Inferior parietal cortex (tissue), 1 donor: Measurements from ENCODE around the gene TMEM259.

Source experiments
- DNase-seq: peaks from one replicate; pipeline ENCODE4 v3.0.0-alpha.2; 2016; ENCODE audit errors: extremely low spot score

The TMEM259 gene

DNA sequence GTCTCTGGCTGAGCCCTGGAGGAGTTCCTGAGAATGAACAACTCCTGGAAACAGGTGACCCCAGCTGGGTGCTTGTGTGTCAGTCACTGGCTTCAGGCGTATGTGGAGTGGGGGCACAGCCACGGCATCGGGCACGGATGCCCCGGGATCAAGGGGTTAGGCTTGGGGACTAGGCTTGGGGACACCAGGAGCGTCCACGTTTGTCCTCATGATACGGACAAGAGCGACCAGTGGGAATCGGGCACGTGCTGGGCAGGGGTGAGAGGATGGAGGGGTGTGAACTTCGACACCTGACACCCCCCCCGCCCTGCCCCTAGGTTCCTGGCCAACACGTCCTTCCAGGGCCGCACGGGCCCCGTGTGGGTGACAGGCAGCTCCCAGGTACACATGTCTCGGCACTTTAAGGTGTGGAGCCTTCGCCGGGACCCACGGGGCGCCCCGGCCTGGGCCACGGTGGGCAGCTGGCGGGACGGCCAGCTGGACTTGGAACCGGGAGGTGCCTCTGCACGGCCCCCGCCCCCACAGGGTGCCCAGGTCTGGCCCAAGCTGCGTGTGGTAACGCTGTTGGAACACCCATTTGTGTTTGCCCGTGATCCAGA, 16.6 kb downstream of the TMEM259 start:
- no peak for DNase-seq

- no peak for DNase-seq
Measured at GRCh38 chr19:1003283-1003682, 17.6 kb downstream of the TMEM259 start.

DNA sequence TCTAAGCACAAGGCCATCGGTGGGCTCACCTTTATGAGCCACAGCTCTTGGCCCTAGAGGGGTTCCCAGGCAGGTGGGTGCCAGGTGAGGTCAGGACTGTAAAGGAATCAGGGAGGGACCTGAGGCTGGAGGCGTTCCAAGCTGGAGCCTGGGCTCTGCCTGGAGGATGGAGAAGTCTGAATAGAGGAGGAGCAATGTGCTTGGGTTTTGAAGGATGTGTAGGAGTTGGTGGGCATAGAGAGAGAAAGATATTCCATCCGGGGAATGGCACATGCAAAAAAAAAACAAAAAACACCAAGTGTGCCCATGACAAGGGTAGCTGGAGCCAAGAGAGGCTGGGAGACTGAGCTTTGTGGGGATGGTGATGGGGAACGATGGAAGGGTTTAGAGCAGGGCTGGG, 18.3 kb downstream of the TMEM259 start:
- DNase-seq = no peak

- peak; percentile 30 for DNase-seq
Measured at GRCh38 chr19:1001538-1002166, 19.3 kb downstream of the TMEM259 start.

- no peak for DNase-seq
Measured at GRCh38 chr19:1000591-1001537, 20.1 kb downstream of the TMEM259 start.

DNA sequence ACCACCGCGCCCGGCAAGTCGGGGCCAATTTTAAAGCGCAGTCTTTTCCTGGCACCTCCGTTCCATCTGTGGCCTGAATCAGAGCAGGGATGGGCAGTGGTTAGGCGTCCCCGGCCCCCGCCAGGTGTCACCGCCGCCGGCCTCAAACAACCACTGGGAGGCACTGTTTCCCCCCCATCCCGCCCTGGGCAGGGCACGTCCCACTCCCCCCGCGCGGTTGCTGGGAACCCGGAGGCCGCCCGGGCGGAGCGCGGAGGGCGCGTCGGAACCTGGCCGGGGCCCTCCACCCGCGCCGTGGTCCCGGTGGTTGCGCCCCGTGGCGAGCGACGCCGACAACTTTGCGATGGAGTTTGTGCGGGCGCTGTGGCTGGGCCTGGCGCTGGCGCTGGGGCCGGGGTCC, 20.8 kb downstream of the TMEM259 start, which contains the start of gene GRIN3B:
Gene GRIN3B (plus strand): TSS at position 325 of the 400 bp plus-strand sequence. CDS start 19 bp downstream, at position 344.
- no peak for DNase-seq

DNA sequence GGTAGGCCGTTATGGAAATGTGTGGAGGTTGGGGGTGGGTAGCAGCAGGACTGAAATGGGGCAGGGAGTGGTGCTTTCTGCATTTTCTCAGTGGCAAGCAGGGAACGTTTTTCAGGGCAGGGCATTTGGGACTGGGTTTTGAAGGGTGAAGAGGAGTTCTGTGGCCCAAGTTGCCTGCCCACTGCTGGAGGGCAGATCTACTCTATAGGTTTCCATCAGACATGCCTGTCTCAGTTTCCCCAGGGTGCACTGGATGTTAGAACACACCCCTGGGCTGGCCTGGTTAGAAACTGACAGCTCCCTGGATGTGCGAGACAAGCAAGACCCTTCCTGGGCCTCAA, 21.6 kb downstream of the TMEM259 start:
- DNase-seq = no peak

DNA sequence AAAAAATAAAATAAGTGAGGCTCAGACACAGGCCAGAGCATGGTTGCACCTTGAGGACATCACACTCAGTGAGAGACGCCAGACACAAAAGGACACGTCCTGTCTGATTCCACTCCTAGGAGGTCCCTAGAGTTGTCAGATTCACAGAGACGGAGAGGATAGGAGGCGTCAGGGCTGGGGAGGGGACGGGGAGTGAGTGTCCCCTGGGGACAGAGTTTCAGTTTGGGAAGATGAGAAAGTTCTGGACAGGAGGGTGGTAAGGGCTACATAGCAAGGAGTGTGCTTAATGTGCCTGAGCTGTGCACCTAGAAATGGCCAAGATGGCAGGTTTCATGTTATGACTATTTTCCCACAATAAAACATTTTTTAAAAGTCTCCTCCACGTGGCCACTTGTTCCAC, 22.9 kb downstream of the TMEM259 start:
- no peak for DNase-seq

GRCh38 chr19:996051-996838, 24.7 kb downstream of the TMEM259 start:
- no peak for DNase-seq

- DNase-seq = no peak
Measured at GRCh38 chr19:995051-995827, 25.7 kb downstream of the TMEM259 start.

DNA sequence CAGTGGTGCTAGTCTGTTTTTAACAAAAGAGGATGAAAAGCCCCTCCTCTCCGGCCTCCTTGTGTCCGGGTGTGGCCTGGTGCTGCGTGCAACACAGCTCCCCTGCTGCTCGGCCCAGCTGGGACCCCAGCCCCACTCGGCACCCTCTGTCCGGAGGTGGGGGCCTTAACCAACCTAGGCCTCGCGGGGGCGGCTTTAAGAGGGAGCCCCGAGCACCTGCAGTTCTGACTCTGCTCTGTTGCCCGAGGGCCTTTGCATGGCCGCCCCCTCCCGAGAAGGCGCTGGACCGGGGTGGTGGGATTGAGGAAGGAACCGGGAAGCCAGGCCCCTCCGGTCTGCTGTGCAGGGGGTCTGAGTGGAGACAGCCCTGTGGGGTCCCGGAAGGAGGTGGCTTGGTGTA, 26.4 kb downstream of the TMEM259 start:
- no peak for DNase-seq

DNA sequence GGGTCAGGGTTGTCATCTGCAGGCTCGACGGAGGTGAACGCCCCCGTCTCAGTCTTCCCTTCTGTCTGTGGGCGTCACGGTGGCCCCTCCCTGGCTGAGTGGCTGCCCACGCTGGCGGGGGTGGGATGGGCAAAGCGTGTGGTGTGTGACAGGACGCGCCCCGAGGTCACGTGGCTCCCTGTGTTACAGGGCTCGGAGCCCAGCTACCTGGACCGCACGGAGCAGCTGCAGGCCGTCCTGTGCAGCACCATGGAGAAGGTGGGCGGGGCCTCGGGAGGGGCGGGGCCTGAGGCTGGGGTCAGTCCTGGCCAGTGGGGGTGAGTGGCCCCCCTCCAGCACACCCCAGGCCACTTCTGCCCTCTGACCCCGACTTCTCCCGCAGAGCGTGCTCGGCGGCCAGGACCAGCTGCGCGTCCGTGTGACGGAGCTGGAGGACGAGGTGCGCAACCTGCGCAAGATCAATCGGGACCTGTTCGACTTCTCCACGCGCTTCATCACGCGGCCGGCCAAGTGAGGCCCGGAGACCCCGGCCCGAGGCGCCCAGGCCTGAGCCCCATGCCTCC, 27.0 kb downstream of the TMEM259 start:
- no peak for DNase-seq

GRCh38 chr19:993361-993830, 27.5 kb downstream of the TMEM259 start:
- DNase-seq = no peak

GRCh38 chr19:992670-993055, 28.3 kb downstream of the TMEM259 start:
- DNase-seq = no peak

GRCh38 chr19:991932-992669, 28.8 kb downstream of the TMEM259 start:
- no peak for DNase-seq

DNA sequence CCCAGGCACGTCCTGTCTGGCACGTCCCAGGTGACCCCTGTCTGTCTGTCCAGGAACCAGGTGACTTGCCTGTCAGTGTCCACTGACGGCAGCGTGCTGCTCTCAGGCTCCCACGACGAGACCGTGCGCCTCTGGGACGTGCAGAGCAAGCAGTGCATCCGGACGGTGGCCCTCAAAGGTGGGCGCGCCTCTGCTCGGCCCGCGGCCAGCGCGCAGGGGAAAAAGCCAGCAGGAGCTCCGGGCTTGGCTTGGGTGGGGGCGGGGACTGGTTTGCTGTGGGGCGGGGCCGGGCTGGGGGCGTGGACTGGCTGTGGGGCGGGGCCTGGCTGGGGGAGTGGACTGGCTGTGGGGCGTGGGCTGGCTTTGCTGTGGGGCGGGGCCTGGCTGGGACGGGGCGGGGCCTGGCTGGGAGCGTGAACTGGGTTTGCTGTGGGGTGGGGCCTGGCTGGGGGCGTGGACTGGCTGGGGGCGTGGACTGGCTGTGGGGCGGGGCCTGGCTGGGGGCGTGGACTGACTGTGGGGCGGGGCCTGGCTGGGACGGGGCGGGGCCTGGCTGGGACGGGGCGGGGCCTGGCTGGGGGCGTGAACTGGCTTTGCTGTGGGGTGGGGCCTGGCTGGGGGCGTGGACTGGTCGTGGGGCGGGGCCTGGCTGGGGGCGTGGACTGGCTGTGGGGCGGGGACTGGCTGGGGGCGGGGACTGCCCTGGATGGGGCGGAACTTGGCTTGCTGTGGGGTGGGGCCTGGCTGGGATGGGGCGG, 29.6 kb downstream of the TMEM259 start:
- no peak for DNase-seq

DNA sequence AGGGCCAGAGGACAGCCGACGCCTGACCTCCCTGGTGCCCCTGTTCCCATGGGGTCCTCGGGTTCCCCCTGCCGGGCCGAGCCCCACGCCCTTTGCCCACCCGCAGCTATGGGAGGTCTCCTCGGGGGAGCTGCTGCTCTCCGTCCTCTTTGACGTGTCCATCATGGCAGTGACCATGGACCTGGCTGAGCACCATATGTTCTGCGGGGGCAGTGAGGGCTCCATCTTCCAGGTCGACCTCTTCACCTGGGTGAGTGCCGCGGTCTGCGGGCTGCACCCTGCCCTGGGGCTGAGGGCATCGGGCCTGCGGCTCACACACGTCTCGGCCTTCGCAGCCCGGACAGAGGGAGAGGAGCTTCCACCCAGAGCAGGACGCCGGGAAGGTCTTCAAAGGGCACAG, 30.2 kb downstream of the TMEM259 start:
- DNase-seq = no peak

DNA sequence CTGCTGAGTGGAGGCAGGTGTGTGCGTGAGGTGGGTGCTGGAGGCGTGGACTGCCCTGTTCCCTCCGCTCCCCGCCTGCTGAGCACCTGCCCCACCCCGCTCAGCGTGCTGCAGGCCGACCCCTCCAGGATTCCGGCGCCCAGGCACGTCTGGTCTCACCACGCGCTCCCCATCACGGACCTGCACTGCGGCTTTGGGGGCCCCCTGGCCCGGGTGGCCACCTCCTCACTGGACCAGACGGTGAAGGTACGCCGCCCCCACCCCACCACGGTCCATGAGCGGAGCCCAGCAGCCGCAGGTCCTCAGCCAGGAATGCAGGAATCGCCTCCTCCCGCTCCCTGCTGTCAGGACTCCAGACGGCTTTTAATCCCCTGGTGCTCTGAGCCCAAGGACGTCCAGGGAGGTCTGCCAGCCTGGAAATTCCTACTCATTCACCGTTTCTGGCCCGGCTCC, 30.8 kb downstream of the TMEM259 start:
- no peak for DNase-seq
